ENCODE results near the gene CLSTN2.

DNA sequence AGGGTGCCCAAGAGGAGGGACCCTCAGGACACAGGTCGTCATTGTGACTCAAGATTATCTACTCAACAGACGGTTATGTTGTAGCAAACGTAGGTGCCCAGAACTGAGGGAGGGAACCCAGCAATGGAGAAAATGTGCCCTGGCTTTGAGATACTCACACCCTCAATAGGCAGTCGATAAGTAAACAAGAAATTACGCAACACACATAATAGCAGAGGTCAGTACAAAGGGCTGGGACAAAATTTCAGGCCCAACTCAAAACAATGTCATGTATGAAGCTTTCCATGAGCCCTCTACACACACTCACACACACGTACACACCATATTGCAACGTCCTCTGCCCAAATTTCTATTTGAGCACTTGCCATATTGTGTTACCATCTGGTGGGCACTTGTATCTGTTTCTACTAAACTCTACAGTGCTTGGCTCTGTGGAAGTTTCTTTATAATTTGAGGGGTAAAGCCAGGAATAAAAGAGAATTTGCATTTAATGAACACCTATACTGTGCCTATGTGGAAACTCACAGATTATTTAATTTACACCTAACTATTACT is 628.3 kb downstream of the CLSTN2 start:
- TF ChIP-seq CTCF (IDR thresholded peaks at IDR 0.05; ENCODE audit: insufficient read depth, low read depth, low read length) (no peak), EZH2 (IDR thresholded peaks at IDR 0.05; ENCODE audit: insufficient read depth, low read length) (no peak)
